C4-2B (cell line): Measurements from ENCODE around the gene FNDC3B.

Source experiments
- H3K27ac ChIP-seq: fragments of 450-650 bp; 2 replicates; pipeline ENCODE4 v1.5.1; 2017
- ZFX ChIP-seq: fragments of 450-650 bp; IDR thresholded peaks from 2 replicates; pipeline ENCODE4 v1.6.1; 2017
- TF ChIP-seq, protein P1 (sequence below): fragments of 450-650 bp; conservative IDR thresholded peaks from 2 replicates; pipeline ENCODE4 v1.5.1; 2017; ENCODE audit warnings: mild to moderate bottlenecking

The FNDC3B gene

DNA sequence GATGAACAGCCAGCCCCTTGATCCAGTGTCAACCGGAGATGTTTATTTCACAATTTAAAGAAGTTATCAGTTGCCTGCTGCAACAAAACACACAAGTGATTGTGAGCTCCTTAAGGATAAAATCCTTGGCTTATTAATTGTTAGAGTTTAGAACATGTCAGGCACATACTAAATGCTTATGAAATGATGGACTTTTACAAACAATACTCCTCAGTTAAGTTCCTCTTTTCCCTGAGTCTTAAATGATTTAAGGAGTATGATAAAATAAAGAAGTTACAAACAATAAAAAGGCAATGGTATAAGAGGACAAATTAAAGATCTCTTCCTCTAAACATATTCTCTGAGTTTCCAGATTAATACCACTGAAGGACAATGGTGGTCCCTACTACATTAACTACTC is 403.2 kb downstream of the FNDC3B start:
- no peak for TF ChIP-seq ZFX
- TF ChIP-seq, protein P1, sequence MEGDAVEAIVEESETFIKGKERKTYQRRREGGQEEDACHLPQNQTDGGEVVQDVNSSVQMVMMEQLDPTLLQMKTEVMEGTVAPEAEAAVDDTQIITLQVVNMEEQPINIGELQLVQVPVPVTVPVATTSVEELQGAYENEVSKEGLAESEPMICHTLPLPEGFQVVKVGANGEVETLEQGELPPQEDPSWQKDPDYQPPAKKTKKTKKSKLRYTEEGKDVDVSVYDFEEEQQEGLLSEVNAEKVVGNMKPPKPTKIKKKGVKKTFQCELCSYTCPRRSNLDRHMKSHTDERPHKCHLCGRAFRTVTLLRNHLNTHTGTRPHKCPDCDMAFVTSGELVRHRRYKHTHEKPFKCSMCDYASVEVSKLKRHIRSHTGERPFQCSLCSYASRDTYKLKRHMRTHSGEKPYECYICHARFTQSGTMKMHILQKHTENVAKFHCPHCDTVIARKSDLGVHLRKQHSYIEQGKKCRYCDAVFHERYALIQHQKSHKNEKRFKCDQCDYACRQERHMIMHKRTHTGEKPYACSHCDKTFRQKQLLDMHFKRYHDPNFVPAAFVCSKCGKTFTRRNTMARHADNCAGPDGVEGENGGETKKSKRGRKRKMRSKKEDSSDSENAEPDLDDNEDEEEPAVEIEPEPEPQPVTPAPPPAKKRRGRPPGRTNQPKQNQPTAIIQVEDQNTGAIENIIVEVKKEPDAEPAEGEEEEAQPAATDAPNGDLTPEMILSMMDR, result no peak
- no peak overlapping the region for H3K27ac ChIP-seq

DNA sequence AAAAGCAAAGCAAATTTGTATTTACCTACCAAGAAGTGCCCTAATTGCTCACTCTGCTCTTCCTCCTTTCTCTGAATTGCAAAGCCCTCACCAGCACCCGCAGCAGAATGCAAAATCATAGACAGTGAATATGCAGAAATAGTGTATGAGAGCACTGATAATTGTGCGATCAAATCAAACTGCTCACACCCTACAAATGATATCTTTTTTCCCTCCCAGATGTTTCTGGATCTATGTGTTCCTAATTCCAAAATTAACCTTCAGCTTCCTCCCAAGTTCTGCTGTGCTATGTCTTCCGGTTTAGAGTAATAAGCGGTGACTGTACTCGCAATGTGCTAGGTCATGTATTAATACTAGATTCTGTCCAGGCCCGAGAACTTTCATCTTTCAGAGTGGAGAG is 405.4 kb downstream of the FNDC3B start:
- no peak overlapping the region for H3K27ac ChIP-seq
- TF ChIP-seq ZFX, result no peak
- TF ChIP-seq, protein P1, result no peak

DNA sequence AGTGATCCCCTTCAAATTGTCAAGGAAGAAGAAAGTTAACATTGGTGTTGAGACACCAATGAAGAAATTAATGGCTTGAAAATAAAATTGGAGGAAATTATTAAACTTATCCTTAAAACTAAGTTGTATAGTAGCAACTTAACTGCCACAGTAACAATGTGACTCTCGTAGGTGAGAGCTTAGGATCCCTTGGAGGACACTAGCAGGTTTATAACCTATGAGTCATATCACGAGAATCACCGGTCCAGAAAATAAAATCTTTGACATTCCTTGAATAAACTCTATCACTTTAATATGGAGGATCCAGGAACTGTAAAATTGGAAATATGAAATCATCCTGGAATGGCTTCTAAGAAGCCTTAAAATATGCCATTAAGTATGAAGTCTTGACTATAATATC is 406.8 kb downstream of the FNDC3B start:
- no peak overlapping the region for H3K27ac ChIP-seq
- TF ChIP-seq, protein P1, result no peak
- no peak for TF ChIP-seq ZFX

DNA sequence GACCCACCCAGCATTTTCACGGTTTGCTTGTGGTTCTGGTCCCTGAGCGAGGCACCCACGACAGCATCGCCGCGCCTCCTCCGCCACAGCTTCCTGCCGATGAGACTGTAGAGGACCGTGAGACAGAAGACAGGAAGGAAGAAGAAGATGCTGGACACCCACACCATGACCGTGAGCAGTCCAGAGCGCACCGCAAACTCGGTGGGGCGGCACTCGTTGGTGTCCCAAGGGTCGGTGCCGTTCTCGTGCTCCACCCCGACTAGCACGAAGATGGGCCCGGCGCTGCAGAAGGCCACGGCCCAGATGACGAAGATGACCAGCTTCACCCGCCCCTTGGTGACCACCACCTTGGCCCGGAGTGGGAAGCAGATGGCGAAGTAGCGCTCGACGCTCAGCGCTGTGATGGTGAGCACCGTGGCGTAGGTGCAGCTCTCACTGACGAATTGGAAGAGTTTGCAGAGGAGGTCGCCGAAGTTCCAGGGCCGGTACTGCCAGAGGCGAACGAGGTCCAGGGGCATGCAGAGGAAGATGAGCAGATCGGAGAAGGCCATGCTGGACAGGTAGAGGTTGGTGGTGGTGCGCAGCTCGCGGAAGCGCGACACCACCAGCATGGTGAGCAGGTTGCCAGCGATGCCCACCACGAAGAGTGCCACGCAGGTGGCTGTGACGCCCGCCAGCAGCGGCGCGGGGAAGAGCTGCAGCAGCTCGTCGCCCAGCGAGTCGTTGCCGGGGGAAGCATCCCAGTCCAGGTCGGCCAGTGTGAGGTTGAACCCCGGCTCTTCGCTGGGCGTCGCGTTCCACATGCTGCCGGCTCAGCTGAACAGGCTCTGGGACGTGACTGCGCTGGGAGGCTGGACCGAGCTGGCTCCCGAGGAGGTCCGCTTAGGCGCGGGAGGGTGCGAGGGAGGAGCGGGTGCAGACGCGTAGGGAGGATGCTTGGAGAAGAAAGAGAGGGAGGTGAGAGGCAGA is 408.5 kb downstream of the FNDC3B start, which contains the start of gene GHSR:
GHSR (minus strand) TSS at position 846 of the 969 bp plus-strand sequence; CDS start at position 803, 43 bp downstream.
- no peak for TF ChIP-seq ZFX
- TF ChIP-seq, protein P1, result no peak
- H3K27ac ChIP-seq, result no peak within 1 kb of the TSS

DNA sequence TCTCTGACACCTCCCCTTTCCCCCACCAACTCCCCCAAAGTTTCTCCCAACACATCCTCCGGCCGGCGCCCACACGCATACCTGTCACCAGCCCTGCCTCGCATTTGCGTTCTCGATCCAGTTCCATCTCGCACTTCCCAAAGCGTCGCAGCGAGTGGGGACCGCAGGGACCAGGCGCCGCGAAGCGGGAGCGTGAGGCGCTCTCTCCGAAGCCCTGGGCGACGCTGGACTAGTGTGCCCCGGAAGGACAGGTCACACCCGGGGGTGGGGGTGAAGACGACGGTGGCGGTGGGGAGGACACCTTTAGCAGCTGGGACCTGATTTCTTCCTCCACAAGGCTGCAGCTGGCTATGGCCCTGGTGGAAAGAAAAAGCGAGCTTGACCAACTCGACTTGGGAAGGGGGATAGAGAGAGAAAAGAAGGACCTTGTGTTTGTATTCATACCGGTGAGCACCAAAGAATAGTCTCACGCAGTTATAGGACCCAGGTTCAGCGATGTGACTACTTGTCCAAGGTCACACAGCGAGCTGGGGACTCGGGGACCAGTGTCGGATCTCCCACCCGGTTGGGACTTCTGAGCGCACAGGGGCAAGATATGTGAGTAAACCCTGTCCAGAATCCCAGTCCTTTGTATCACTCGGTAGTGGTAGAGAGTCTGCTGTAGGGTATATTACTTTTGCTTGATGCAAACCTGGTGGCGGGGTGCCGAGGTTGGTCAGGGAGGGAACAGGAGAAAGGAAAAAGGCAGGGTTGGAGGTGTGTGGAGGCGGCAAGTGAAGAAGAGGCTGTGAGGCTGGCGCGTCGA is 409.5 kb downstream of the FNDC3B start:
- no peak overlapping the region for H3K27ac ChIP-seq
- TF ChIP-seq, protein P1, result no peak
- no peak for TF ChIP-seq ZFX

DNA sequence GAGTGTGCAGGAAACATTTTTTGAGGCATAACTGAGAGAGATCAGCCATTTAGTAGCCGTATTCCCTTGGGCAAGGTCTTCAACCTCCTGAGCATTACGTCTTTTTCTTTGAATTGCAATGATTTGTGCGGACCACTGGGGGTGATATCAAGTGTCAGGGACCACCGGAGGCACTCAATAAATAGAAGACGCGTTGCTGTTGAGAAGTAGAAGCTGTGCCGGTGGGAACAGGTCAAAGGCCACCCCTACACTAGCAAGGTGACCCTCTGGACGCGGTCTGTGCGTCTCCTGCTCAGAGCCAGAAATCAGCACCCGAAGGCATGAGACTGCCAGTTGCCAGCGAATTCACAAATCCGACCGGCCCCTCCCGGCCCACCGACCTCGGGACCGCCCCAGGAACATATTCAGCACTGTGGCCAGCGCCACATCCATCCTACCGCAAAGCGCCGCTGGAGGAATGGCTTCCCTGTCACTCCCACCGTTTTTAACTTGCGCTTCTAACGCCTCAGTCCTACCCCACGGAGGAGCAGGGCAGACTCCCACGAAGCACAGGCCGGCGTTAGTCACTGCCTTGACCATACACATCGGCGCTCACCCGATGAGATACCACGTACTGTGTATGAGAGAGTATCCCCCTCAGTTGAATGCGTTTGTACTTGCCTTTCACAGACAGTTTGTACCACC is 410.2 kb downstream of the FNDC3B start:
- no peak for TF ChIP-seq ZFX
- TF ChIP-seq, protein P1, result no peak
- H3K27ac ChIP-seq, result no peak overlapping the region
